Measurements from ENCODE around the gene GPM6B.

GPM6B gene

GRCh38 chrX:13776387-13776786 lies 40.5 kb downstream of the GPM6B start:
- H3K27me3 ChIP-seq (ENCODE audit: insufficient read depth, low read length), result peaks cover 3% of the 10 kb centered on the region
- no peaks in the 10 kb centered on the region for H3K9me3 ChIP-seq (ENCODE audit: low read length)
- no peak overlapping the region for H3K4me3 ChIP-seq (ENCODE audit: low read length)
- H3K36me3 ChIP-seq (ENCODE audit: insufficient read depth, low read length), result peaks cover 72% of the 10 kb centered on the region
- H2AFZ ChIP-seq (ENCODE audit: low read depth, low read length), result no peak overlapping the region
- peaks cover 3% of the 10 kb centered on the region for H3K4me1 ChIP-seq (ENCODE audit: insufficient read depth, low read length)

DNA sequence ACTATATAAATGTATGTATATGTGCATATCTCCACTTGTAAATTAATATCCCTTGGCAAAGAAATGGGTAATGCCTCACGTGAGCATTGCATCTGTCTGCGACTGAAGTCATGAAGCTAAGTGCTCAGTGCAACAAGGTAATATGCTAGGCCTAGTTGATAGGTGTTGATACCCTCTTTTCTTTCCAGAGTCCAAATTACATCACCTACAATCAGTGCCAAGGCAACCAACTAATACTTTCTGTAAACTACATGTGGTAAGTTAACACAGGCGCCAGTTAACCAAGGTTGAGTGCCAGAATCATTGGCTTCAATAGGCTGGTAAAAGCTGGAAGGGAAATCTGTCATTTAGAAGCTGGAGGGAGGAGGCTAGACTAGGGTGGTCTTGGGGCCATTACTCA lies 41.1 kb downstream of the GPM6B start:
- Histone ChIP-seq H3K27me3 (ENCODE audit: insufficient read depth, low read length) (peaks cover 3% of the 10 kb centered on the region), H3K36me3 (ENCODE audit: insufficient read depth, low read length) (peaks cover 71% of the 10 kb centered on the region), H3K9me3 (ENCODE audit: low read length) (no peaks in the 10 kb centered on the region), H3K4me1 (ENCODE audit: insufficient read depth, low read length) (peaks cover 4% of the 10 kb centered on the region), H3K4me3 (ENCODE audit: low read length) (no peak overlapping the region), H2AFZ (ENCODE audit: low read depth, low read length) (no peak overlapping the region)

DNA sequence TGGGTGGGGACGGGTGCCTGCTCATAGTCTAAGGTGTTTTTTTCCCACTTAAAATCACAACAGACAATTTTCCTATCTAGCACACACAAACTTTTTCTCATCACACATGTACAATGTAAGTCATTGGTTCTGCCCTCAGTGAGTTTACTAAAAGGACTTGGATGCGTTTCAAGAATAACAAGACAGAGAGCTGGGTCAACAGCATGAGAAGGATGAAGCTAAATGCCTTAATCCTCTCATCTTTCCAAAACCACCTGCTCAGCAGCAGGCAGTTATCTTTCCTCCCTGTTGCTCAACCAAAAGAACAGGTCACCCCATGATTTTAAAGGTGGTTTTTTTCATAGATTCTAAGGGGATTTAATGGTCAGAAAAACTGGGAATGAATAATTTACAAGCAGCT lies 42.2 kb downstream of the GPM6B start:
- Histone ChIP-seq H3K4me3 (ENCODE audit: low read length) (no peak overlapping the region), H2AFZ (ENCODE audit: low read depth, low read length) (no peak overlapping the region), H3K9me3 (ENCODE audit: low read length) (no peaks in the 10 kb centered on the region), H3K36me3 (ENCODE audit: insufficient read depth, low read length) (peaks cover 69% of the 10 kb centered on the region), H3K27me3 (ENCODE audit: insufficient read depth, low read length) (peaks cover 3% of the 10 kb centered on the region), H3K4me1 (ENCODE audit: insufficient read depth, low read length) (peaks cover 4% of the 10 kb centered on the region)

DNA sequence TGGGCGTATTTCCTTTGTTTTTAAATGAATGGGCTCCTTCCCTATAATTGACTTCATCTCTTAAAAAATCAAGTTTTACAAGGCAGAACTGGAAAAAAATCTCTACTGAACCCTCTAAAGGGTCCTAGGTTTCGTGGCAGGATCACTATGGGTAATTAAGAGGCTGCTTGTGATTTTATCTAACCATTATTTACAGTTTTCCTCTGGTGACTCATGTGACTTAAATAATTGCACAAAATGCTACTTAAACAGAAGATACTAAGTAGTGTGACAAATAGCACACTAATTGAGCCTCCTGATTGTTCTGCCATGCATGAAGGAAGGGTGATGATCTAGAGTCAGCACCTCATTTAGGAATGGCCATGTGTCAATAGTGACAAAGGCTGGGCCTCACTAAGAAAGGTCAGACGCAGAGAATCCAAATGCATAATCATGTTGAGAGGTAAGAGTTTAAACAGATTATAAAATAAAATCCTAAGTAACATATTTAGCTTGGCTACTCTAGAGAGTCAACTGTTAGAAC lies 46.8 kb downstream of the GPM6B start:
- Histone ChIP-seq H3K4me3 (ENCODE audit: low read length) (no peak overlapping the region), H3K36me3 (ENCODE audit: insufficient read depth, low read length) (peaks cover 54% of the 10 kb centered on the region), H3K9me3 (ENCODE audit: low read length) (no peaks in the 10 kb centered on the region), H3K4me1 (ENCODE audit: insufficient read depth, low read length) (peaks cover 4% of the 10 kb centered on the region), H3K27me3 (ENCODE audit: insufficient read depth, low read length) (peaks cover 3% of the 10 kb centered on the region), H2AFZ (ENCODE audit: low read depth, low read length) (no peak overlapping the region)

GRCh38 chrX:13768939-13769338 lies 48.0 kb downstream of the GPM6B start:
- Histone ChIP-seq H3K36me3 (ENCODE audit: insufficient read depth, low read length) (peaks cover 43% of the 10 kb centered on the region), H3K9me3 (ENCODE audit: low read length) (no peaks in the 10 kb centered on the region), H2AFZ (ENCODE audit: low read depth, low read length) (no peak overlapping the region), H3K4me1 (ENCODE audit: insufficient read depth, low read length) (peaks cover 7% of the 10 kb centered on the region), H3K27me3 (ENCODE audit: insufficient read depth, low read length) (no peaks in the 10 kb centered on the region), H3K4me3 (ENCODE audit: low read length) (no peak overlapping the region)

DNA sequence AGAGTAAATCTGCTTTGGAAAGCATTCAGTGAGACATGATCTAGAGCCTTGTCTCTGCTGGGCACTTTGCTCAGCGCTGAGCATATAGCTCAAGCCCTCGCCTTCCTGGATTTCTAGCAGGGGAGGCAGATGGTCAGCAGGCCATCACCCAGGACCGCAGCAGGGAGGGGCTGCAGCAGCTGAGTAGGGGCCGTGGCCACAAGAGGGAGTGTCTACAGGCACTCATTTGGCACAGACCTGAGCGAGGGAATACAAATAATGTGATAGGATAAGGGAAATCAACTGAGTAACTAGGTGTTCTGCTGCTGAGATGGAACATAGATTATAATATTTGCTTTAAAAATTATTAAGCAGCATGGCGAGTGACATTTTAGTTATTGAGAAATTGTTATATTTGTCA lies 52.1 kb downstream of the GPM6B start:
- Histone ChIP-seq H3K27me3 (ENCODE audit: insufficient read depth, low read length) (no peaks in the 10 kb centered on the region), H3K4me1 (ENCODE audit: insufficient read depth, low read length) (peaks cover 3% of the 10 kb centered on the region), H3K36me3 (ENCODE audit: insufficient read depth, low read length) (peaks cover 35% of the 10 kb centered on the region), H3K9me3 (ENCODE audit: low read length) (no peaks in the 10 kb centered on the region), H2AFZ (ENCODE audit: low read depth, low read length) (no peak overlapping the region), H3K4me3 (ENCODE audit: low read length) (no peak overlapping the region)

GRCh38 chrX:13764281-13764680 lies 52.6 kb downstream of the GPM6B start:
- H3K4me3 ChIP-seq (ENCODE audit: low read length), result no peak overlapping the region
- no peak overlapping the region for H2AFZ ChIP-seq (ENCODE audit: low read depth, low read length)
- peaks cover 3% of the 10 kb centered on the region for H3K4me1 ChIP-seq (ENCODE audit: insufficient read depth, low read length)
- H3K27me3 ChIP-seq (ENCODE audit: insufficient read depth, low read length), result no peaks in the 10 kb centered on the region
- no peaks in the 10 kb centered on the region for H3K9me3 ChIP-seq (ENCODE audit: low read length)
- H3K36me3 ChIP-seq (ENCODE audit: insufficient read depth, low read length), result peaks cover 35% of the 10 kb centered on the region

- no peaks in the 10 kb centered on the region for H3K9me3 ChIP-seq (ENCODE audit: low read length)
- no peak overlapping the region for H2AFZ ChIP-seq (ENCODE audit: low read depth, low read length)
- no peak overlapping the region for H3K4me3 ChIP-seq (ENCODE audit: low read length)
- peaks cover 32% of the 10 kb centered on the region for H3K36me3 ChIP-seq (ENCODE audit: insufficient read depth, low read length)
- H3K4me1 ChIP-seq (ENCODE audit: insufficient read depth, low read length), result peaks cover 3% of the 10 kb centered on the region
- H3K27me3 ChIP-seq (ENCODE audit: insufficient read depth, low read length), result no peaks in the 10 kb centered on the region
Measured at GRCh38 chrX:13763489-13763888, 53.4 kb downstream of the GPM6B start.

DNA sequence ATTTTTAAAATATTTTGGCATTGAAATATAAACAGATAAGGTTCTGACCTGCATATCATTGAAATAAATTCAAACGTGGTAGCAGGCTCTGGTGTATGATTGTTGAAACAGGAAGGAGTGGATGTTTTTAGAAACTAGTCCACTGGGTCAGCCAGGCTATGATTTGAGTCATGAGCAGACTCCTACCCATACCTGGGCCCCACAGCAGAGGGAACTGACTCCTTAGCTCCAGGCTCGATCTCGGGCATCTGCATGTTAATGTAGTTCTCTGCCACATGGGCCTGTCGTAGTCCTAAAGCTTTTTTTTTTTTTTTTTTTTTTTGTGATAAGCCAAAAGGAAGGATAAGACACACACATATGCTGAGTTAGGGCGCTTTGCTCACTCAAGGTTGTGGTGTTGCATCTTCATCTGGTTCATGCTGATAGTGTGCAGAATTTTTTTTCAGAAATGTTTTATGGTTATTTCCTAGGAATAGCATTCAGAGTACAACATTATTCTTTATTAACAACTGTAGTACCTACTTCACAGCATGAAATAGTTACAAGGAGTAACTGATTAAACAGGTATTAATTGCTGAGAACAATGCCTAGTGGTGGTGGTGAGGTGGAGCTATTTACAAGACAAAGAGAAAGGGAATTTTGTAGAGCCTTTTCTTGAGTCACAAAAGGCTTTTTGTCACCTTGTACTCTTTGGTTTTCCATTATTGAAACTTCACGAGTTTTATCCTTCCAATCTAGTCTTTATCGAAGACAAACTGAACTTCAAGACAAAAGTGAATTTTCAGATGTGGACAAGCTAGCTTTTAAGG lies 55.1 kb downstream of the GPM6B start:
- Histone ChIP-seq H3K4me3 (ENCODE audit: low read length) (no peak overlapping the region), H3K4me1 (ENCODE audit: insufficient read depth, low read length) (peaks cover 3% of the 10 kb centered on the region), H3K27me3 (ENCODE audit: insufficient read depth, low read length) (no peaks in the 10 kb centered on the region), H3K36me3 (ENCODE audit: insufficient read depth, low read length) (peaks cover 30% of the 10 kb centered on the region), H3K9me3 (ENCODE audit: low read length) (no peaks in the 10 kb centered on the region), H2AFZ (ENCODE audit: low read depth, low read length) (no peak overlapping the region)

- Histone ChIP-seq H3K4me3 (ENCODE audit: low read length) (no peak overlapping the region), H3K4me1 (ENCODE audit: insufficient read depth, low read length) (peaks cover 3% of the 10 kb centered on the region), H3K36me3 (ENCODE audit: insufficient read depth, low read length) (peaks cover 31% of the 10 kb centered on the region), H3K9me3 (ENCODE audit: low read length) (no peaks in the 10 kb centered on the region), H3K27me3 (ENCODE audit: insufficient read depth, low read length) (no peaks in the 10 kb centered on the region), H2AFZ (ENCODE audit: low read depth, low read length) (no peak overlapping the region)
Measured at GRCh38 chrX:13760426-13760825, 56.5 kb downstream of the GPM6B start.

DNA sequence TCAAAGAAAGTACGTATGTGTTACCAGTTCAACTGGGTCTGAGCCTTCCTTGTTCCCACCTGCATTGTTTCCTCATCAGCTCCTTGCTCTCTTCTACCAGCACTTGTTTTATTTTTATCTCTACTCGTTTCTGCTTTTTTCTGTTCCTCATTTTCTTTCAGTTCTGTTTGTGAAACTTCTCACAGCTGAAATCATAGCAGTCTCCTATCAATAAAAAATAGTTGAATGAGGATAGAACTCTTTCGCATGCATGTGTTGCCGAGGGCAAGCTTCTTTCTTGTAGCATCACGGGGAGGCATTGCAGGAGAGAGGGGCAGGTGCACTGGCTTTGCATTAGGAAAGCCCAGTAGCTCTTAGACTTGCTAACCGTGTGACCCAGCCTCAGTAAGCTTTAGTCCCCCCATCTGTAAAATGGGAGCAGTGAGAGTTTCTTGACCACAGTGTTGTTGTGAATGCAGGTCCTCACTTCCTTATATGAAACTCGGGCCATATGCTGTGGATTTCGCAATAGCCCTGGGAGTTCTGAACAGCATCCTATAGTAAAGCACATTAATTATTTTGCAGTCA lies 57.7 kb downstream of the GPM6B start:
- Histone ChIP-seq H2AFZ (ENCODE audit: low read depth, low read length) (no peak overlapping the region), H3K4me1 (ENCODE audit: insufficient read depth, low read length) (peaks cover under 1% of the 10 kb centered on the region), H3K27me3 (ENCODE audit: insufficient read depth, low read length) (no peaks in the 10 kb centered on the region), H3K9me3 (ENCODE audit: low read length) (no peaks in the 10 kb centered on the region), H3K4me3 (ENCODE audit: low read length) (no peak overlapping the region), H3K36me3 (ENCODE audit: insufficient read depth, low read length) (peaks cover 32% of the 10 kb centered on the region)

DNA sequence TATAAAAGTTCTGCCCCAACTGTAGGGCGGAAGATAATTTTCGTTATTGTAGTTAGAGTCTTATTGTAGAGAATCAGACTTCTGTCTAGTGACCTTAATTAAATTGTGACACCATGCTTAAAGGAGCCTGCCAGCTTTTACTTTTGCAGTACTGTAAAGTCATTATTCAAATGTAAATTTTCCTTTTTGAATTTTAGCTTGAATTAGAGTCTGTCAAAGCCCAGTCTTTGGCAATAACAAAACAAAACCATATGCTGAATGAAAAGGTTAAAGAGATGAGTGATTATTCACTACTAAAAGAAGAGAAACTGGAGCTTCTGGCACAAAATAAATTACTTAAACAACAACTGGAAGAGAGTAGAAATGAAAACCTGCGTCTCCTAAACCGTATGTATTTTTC lies 60.5 kb downstream of the GPM6B start:
- H3K4me1 ChIP-seq (ENCODE audit: insufficient read depth, low read length), result no peaks in the 10 kb centered on the region
- no peak overlapping the region for H2AFZ ChIP-seq (ENCODE audit: low read depth, low read length)
- H3K9me3 ChIP-seq (ENCODE audit: low read length), result no peaks in the 10 kb centered on the region
- H3K36me3 ChIP-seq (ENCODE audit: insufficient read depth, low read length), result peaks cover 37% of the 10 kb centered on the region
- H3K4me3 ChIP-seq (ENCODE audit: low read length), result no peak overlapping the region
- H3K27me3 ChIP-seq (ENCODE audit: insufficient read depth, low read length), result no peaks in the 10 kb centered on the region

- H3K9me3 ChIP-seq (ENCODE audit: low read length), result no peaks in the 10 kb centered on the region
- no peak overlapping the region for H2AFZ ChIP-seq (ENCODE audit: low read depth, low read length)
- no peaks in the 10 kb centered on the region for H3K4me1 ChIP-seq (ENCODE audit: insufficient read depth, low read length)
- peaks cover 30% of the 10 kb centered on the region for H3K36me3 ChIP-seq (ENCODE audit: insufficient read depth, low read length)
- H3K4me3 ChIP-seq (ENCODE audit: low read length), result no peak overlapping the region
- no peaks in the 10 kb centered on the region for H3K27me3 ChIP-seq (ENCODE audit: insufficient read depth, low read length)
Measured at GRCh38 chrX:13755254-13755653, 61.6 kb downstream of the GPM6B start.
